Ascending aorta (tissue), 2 donors: Measurements from ENCODE around the gene ZNF649. TPM values are rescaled to one million over a fixed set of nuclear protein-coding genes. Genes with fewer than 3 reads are reported as not detected.

Experiments
- DNase-seq, 2 donors: peaks; one replicate each; pipeline ENCODE4 v3.0.0-alpha.2; 2019; ENCODE audit warnings: low spot score in 2 of 2
- H3K27ac ChIP-seq, 2 donors: fragments of 200-600 bp; sonication (generic); one replicate each; pipeline ENCODE4 v1.5.1; 2016 to 2017; ENCODE audit warnings: mild to moderate bottlenecking in 1 of 2
- H3K27me3 ChIP-seq: fragments of 200-600 bp; sonication (generic); one replicate; pipeline ENCODE4 v1.5.1; 2017
- H3K36me3 ChIP-seq, 2 donors: fragments of 200-600 bp; sonication (generic); one replicate each; pipeline ENCODE4 v1.5.1; 2016
- H3K4me1 ChIP-seq, 2 donors: fragments of 200-600 bp; sonication (generic); one replicate each; pipeline ENCODE4 v1.5.1; 2016 to 2017; ENCODE audit warnings: mild to moderate bottlenecking in 1 of 2
- H3K4me3 ChIP-seq, 2 donors: fragments of 200-600 bp; sonication (generic); one replicate each; pipeline ENCODE4 v1.5.1; 2016 to 2017; ENCODE audit warnings: mild to moderate bottlenecking in 1 of 2
- H3K9me3 ChIP-seq, 2 donors: fragments of 200-600 bp; sonication (generic); one replicate each; pipeline ENCODE4 v1.5.1; 2016
- CTCF ChIP-seq, 3 experiments: fragments of 200-600 bp in 2 of 3; fragments of 450-650 bp in 1 of 3; sonication (generic) in 2 of 3; IDR thresholded peaks; one replicate each; pipeline ENCODE4 v1.5.1; 2016 to 2019; ENCODE audit warnings: antibody characterized with exemption in 3 of 3, mild to moderate bottlenecking in 1 of 3, moderate library complexity in 1 of 3
- intact Hi-C: fragments of 100-400 bp; cut with DNase I; formaldehyde crosslinking; loops from one replicate; pipeline ENCODE4 v1.15.1; 2023
- total RNA-seq: library from RNA; depleted of rRNA; stranded (reverse); fragments of >200 nt; gene quantifications from one replicate; pipeline ENCODE4 v1.1.0, GENCODE V29; 2016

The ZNF649 gene
- 4.7 TPM for total RNA-seq

GRCh38 chr19:51904331-51905165 lies at the start of gene ZNF649:
Gene ZNF649, minus strand, starts transcription at chr19:51905017. Its CDS starts 4,910 bp downstream, at chr19:51900107.
- H3K4me3 ChIP-seq, result peak within 1 kb of the TSS; percentile 76 to 79
- peak within 1 kb of the TSS; percentile 70 to 76 for H3K27ac ChIP-seq
- intact Hi-C loops, result loop anchor here (1.0 to 2.0 kb wide), 2 partner anchors 16 to 23 kb away; partner anchors contain the start of gene ZNF613
- DNase-seq, result peak; percentile 17 to 88
- no peak for TF ChIP-seq CTCF (IDR thresholded peaks at IDR 0.05)
- peaks cover 16 to 23% of the 10 kb centered on the region in 2 donors for H3K36me3 ChIP-seq
- peaks cover 0 to 4% of the 10 kb centered on the region in 2 donors for H3K4me1 ChIP-seq
- H3K9me3 ChIP-seq, result peaks cover 0 to 39% of the 10 kb centered on the region in 2 donors
- no peaks in the 10 kb centered on the region for H3K27me3 ChIP-seq

DNA sequence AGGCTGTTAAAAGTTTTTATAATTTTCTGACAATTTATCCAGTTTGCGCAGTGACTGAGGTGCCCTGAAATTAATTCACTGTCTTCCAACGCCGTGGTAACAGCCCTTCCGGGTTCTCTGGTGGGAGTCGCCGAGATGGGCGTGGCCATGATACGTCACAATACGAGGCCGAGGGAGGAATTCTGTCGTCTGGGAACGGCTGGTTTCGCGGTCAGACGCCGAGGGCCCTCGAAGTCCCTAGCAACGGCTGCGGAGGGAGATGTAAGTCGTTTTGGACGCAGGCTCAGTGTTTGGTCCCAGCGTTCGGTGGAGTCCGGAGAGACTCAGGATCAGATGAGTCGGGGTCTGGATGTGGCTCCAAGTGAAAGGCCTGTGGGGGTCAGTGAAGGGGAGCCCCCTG lies 44.2 kb upstream of the ZNF649 start:
- TF ChIP-seq CTCF (IDR thresholded peaks at IDR 0.05), result no peak
- no peaks in the 10 kb centered on the region for H3K4me1 ChIP-seq
- H3K9me3 ChIP-seq, result peaks cover 72 to 91% of the 10 kb centered on the region in 2 donors
- intact Hi-C loops, result no loop called here
- peak overlapping the region in 1 of 2 donors; percentile 22 for H3K4me3 ChIP-seq
- H3K27me3 ChIP-seq, result no peaks in the 10 kb centered on the region
- H3K27ac ChIP-seq, result no peak overlapping the region
- peaks cover 16 to 20% of the 10 kb centered on the region in 2 donors for H3K36me3 ChIP-seq
- no peak for DNase-seq

DNA sequence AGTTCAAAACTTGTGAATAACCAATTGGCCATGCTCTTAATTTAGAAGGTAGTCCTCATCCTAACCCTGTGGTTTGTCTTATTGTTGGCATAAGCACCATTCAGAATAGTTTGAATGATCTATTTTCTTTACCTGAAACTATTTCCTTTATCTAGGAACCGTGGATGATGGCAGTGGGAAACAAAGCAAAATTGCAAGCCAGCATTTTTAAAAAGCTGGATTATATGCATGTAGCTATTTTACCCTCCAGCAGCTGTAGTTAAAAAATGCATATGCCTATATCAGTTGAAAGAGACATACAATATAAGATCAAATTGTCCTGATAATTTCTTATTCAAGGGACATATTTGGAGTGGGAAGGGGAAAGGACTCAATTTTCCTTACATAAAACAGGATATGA lies 41.8 kb upstream of the ZNF649 start:
- no peak for DNase-seq
- peaks cover 80 to 100% of the 10 kb centered on the region in 2 donors for H3K9me3 ChIP-seq
- H3K4me3 ChIP-seq, result no peak overlapping the region
- H3K4me1 ChIP-seq, result no peaks in the 10 kb centered on the region
- no peak overlapping the region for H3K27ac ChIP-seq
- H3K27me3 ChIP-seq, result no peaks in the 10 kb centered on the region
- H3K36me3 ChIP-seq, result peaks cover 39 to 44% of the 10 kb centered on the region in 2 donors
- TF ChIP-seq CTCF (IDR thresholded peaks at IDR 0.05), result no peak
- intact Hi-C loops, result no loop called here

DNA sequence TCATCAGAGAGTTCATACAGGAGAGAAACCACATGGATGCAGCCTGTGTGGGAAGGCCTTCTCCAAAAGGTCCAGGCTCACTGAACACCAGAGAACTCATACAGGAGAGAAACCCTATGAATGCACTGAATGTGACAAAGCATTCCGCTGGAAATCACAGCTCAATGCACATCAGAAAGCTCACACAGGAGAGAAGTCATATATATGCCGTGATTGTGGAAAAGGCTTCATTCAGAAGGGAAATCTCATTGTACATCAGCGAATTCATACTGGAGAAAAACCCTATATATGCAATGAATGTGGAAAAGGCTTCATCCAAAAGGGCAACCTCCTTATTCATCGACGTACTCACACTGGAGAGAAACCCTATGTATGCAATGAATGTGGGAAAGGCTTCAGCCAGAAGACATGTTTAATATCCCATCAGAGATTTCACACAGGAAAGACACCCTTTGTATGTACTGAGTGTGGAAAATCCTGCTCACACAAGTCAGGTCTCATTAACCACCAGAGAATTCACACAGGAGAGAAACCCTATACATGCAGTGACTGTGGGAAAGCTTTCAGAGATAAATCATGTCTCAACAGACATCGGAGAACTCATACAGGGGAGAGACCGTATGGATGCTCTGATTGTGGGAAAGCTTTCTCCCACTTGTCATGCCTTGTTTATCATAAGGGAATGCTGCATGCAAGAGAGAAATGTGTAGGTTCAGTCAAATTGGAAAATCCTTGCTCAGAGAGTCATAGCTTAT lies 40.2 kb upstream of the ZNF649 start:
- peaks cover 87 to 100% of the 10 kb centered on the region in 2 donors for H3K9me3 ChIP-seq
- peak overlapping the region in 1 of 2 donors; percentile 3 for H3K4me3 ChIP-seq
- no peaks in the 10 kb centered on the region for H3K4me1 ChIP-seq
- peaks cover 56 to 60% of the 10 kb centered on the region in 2 donors for H3K36me3 ChIP-seq
- DNase-seq, result no peak
- H3K27ac ChIP-seq, result no peak overlapping the region
- intact Hi-C loops, result no loop called here
- no peaks in the 10 kb centered on the region for H3K27me3 ChIP-seq
- no peak for TF ChIP-seq CTCF (IDR thresholded peaks at IDR 0.05)

GRCh38 chr19:51938936-51939335 lies 34.1 kb upstream of the ZNF649 start:
- no peaks in the 10 kb centered on the region for H3K4me1 ChIP-seq
- TF ChIP-seq CTCF (IDR thresholded peaks at IDR 0.05), result no peak
- no peak for DNase-seq
- H3K9me3 ChIP-seq, result peaks cover 74 to 100% of the 10 kb centered on the region in 2 donors
- no peaks in the 10 kb centered on the region for H3K27me3 ChIP-seq
- no peak overlapping the region for H3K27ac ChIP-seq
- H3K4me3 ChIP-seq, result no peak overlapping the region
- H3K36me3 ChIP-seq, result peaks cover 96 to 99% of the 10 kb centered on the region in 2 donors
- intact Hi-C loops, result no loop called here
